Measurements from ENCODE around the gene YPEL1. TPM values are rescaled to one million over a fixed set of nuclear protein-coding genes. Genes with fewer than 3 reads are reported as not detected.

The YPEL1 gene
- total RNA-seq, 1 donor from 2014 or later, result 6.0 TPM

- Mint-ChIP-seq H3K4me3 (ENCODE audit: unreplicated experiment) (peak overlapping the region; percentile 67), H3K4me1 (ENCODE audit: low read depth) (peaks cover 13% of the 10 kb centered on the region), H3K36me3 (ENCODE audit: low read depth) (no peaks in the 10 kb centered on the region), H3K27ac (ENCODE audit: unreplicated experiment) (no peak overlapping the region), H3K9me3 (ENCODE audit: low read depth) (no peaks in the 10 kb centered on the region), H3K27me3 (ENCODE audit: low read depth) (no peaks in the 10 kb centered on the region)
- TF ChIP-seq CTCF (IDR thresholded peaks at IDR 0.05), result no peak
- DNase-seq (ENCODE audit: low spot score), result no peak
These were observed 78.6 kb downstream of the YPEL1 start for GRCh38 chr22:21657020-21657359.

GRCh38 chr22:21652547-21653545 is 82.7 kb downstream of the YPEL1 start:
- peaks cover 22% of the 10 kb centered on the region for H3K4me1 Mint-ChIP-seq (ENCODE audit: low read depth)
- no peak for DNase-seq (ENCODE audit: low spot score)
- peak; percentile 12 for TF ChIP-seq CTCF (IDR thresholded peaks at IDR 0.05)
- peaks cover 1% of the 10 kb centered on the region for H3K36me3 Mint-ChIP-seq (ENCODE audit: low read depth)
- H3K9me3 Mint-ChIP-seq (ENCODE audit: low read depth), result no peaks in the 10 kb centered on the region
- no peaks in the 10 kb centered on the region for H3K27me3 Mint-ChIP-seq (ENCODE audit: low read depth)
- no peak overlapping the region for H3K27ac Mint-ChIP-seq (ENCODE audit: unreplicated experiment)
- H3K4me3 Mint-ChIP-seq (ENCODE audit: unreplicated experiment), result peak overlapping the region; percentile 89

GRCh38 chr22:21652010-21652546 is 83.5 kb downstream of the YPEL1 start:
- H3K36me3 Mint-ChIP-seq (ENCODE audit: low read depth), result peaks cover 1% of the 10 kb centered on the region
- H3K4me1 Mint-ChIP-seq (ENCODE audit: low read depth), result peaks cover 21% of the 10 kb centered on the region
- DNase-seq (ENCODE audit: low spot score), result peak; percentile 95
- H3K9me3 Mint-ChIP-seq (ENCODE audit: low read depth), result no peaks in the 10 kb centered on the region
- TF ChIP-seq CTCF (IDR thresholded peaks at IDR 0.05), result no peak
- H3K27ac Mint-ChIP-seq (ENCODE audit: unreplicated experiment), result peak overlapping the region; percentile 82
- no peaks in the 10 kb centered on the region for H3K27me3 Mint-ChIP-seq (ENCODE audit: low read depth)
- peak overlapping the region; percentile 89 for H3K4me3 Mint-ChIP-seq (ENCODE audit: unreplicated experiment)

- Mint-ChIP-seq H3K4me1 (ENCODE audit: low read depth) (peaks cover 19% of the 10 kb centered on the region), H3K9me3 (ENCODE audit: low read depth) (no peaks in the 10 kb centered on the region), H3K27me3 (ENCODE audit: low read depth) (no peaks in the 10 kb centered on the region), H3K4me3 (ENCODE audit: unreplicated experiment) (peak overlapping the region; percentile 89), H3K36me3 (ENCODE audit: low read depth) (peaks cover 1% of the 10 kb centered on the region), H3K27ac (ENCODE audit: unreplicated experiment) (peak overlapping the region; percentile 82)
- TF ChIP-seq CTCF (IDR thresholded peaks at IDR 0.05), result no peak
- no peak for DNase-seq (ENCODE audit: low spot score)
These were observed 84.0 kb downstream of the YPEL1 start for GRCh38 chr22:21651521-21652009.

GRCh38 chr22:21650823-21651520 is 84.6 kb downstream of the YPEL1 start:
- no peak for DNase-seq (ENCODE audit: low spot score)
- no peak for TF ChIP-seq CTCF (IDR thresholded peaks at IDR 0.05)
- H3K27ac Mint-ChIP-seq (ENCODE audit: unreplicated experiment), result peak overlapping the region; percentile 82
- H3K4me3 Mint-ChIP-seq (ENCODE audit: unreplicated experiment), result peak overlapping the region; percentile 89
- H3K4me1 Mint-ChIP-seq (ENCODE audit: low read depth), result peaks cover 19% of the 10 kb centered on the region
- H3K27me3 Mint-ChIP-seq (ENCODE audit: low read depth), result no peaks in the 10 kb centered on the region
- peaks cover 1% of the 10 kb centered on the region for H3K36me3 Mint-ChIP-seq (ENCODE audit: low read depth)
- H3K9me3 Mint-ChIP-seq (ENCODE audit: low read depth), result no peaks in the 10 kb centered on the region

Measured in chondrocyte (in vitro differentiated cells).